ENCODE results near the gene PXT1.
"Not testable (repeated sequence)": the region's sequence is repeated elsewhere in the genome, so short reads cannot be mapped to it uniquely, and the experiment has no call there.

PXT1 gene

GRCh38 chr6:36443471-36444428, 1.1 kb upstream of the PXT1 start:
- no peak for DNase-seq (ENCODE audit: low read depth)

DNA sequence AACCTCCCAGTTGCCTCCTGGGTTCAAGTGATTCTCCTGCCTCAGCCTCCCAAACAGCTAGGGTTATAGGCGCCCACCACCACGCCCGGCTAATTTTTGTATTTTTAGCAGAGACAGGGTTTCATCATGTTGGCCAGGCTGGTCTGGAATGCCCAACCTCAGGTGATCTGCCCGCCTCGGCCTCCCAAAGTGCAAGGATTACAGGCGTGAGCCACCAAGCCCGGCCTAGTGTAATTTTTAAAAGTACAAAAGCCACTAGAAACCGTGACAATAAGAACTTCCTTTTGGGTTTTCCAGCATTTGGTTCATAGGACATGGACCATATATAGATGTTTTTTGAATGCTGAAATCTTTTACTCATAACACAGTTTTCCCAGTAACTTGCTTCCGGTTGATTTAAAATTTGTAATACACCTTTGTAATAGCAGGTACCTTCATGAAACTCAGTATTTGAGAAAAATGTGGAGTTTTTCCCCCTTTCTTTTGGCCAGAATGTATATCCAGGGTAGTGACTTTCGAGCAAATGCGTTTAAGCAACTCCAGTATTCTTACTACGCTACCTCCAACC, 467 bp downstream of the PXT1 start:
- DNase-seq (ENCODE audit: low read depth): no peak

GRCh38 chr6:36441307-36441894, 1.3 kb downstream of the PXT1 start:
- peak; percentile 99 for DNase-seq (ENCODE audit: low read depth)

DNA sequence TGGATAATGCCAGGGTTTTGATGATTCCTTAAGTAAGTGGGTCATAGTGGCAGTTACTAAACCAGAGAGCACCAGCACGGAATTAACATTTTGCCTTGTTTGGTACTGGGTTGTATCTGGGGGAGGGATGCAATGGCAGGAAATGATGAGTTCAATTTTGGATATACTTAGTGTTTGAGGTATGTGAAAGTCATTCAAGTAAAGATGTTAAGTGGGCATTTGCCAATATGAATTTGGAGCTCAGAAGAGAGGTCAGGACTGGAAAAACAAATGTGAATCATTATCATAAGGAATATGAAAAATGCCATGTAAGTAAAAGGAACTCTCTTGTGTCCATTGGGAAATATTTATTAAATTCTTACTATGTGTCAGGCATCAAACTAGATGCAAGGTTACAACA, 6.2 kb downstream of the PXT1 start:
- DNase-seq (ENCODE audit: low read depth): peak; percentile 77

DNA sequence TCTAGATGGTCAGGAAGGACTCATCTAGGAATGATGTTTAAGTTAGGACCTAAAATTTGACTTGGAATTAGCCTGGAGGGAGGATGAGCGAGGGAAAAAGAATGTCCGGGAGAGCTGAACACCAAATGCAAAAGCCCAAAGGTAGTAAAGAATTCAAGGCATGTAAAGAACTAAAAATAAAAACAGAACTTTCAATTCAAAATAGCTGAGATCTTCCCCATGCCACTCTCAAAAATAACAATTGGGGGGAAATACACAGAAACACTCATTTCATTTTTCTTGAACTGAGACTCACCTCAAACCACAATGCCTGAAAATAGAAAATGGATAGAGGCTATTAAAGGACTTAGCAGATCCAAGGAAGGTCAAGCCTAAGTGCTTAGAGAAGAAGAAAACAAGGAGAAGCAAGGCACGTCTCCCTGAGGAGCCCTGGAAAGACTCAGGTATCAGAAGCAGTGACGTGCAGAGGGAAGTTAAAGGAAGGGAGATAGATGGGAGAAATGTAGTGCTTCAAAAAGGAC, 10.4 kb downstream of the PXT1 start:
- peak; percentile 7 for DNase-seq (ENCODE audit: low read depth)

GRCh38 chr6:36431197-36431596, 11.5 kb downstream of the PXT1 start:
- no peak for DNase-seq (ENCODE audit: low read depth)

DNA sequence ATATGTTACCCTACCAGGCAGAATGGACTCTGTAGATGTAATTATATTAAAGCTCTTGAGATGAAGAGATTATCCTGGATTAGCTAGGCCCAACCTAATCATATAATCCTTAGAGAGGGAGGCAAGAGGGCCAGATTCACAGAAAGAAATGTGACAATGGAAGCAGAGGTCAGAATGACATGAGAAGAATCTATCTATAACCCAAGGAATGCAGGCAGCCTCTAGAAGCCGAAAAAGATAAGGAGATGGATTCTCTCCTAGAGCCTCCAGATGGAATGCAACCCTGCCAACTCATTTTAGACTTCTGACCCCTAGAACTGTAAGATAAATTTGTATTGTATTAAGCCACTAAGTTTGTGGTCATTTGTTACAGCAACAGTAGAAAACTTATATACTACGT, 12.3 kb downstream of the PXT1 start:
- DNase-seq (ENCODE audit: low read depth): no peak

DNA sequence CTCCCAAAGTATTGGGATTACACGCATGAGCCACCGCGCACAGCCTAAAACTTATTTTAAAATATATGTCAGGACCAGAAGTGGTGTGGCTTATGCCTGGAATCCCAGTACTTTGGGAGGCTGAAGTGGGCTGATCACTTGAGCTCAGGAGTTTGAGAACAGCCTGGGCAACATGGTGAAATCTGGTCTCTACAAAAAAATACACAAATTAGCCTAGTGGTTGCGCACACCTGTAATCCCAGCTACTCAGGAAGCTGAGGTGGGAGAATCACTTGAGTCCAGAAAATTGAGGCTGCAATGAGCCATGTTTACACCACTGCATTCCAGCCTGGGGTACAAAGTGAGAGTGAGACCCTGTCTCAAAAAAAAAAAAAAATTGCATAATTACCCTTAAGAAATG, 13.7 kb downstream of the PXT1 start:
- no peak for DNase-seq (ENCODE audit: low read depth)

- DNase-seq (ENCODE audit: low read depth): no peak
These were observed 16.0 kb downstream of the PXT1 start for GRCh38 chr6:36426622-36427021.

DNA sequence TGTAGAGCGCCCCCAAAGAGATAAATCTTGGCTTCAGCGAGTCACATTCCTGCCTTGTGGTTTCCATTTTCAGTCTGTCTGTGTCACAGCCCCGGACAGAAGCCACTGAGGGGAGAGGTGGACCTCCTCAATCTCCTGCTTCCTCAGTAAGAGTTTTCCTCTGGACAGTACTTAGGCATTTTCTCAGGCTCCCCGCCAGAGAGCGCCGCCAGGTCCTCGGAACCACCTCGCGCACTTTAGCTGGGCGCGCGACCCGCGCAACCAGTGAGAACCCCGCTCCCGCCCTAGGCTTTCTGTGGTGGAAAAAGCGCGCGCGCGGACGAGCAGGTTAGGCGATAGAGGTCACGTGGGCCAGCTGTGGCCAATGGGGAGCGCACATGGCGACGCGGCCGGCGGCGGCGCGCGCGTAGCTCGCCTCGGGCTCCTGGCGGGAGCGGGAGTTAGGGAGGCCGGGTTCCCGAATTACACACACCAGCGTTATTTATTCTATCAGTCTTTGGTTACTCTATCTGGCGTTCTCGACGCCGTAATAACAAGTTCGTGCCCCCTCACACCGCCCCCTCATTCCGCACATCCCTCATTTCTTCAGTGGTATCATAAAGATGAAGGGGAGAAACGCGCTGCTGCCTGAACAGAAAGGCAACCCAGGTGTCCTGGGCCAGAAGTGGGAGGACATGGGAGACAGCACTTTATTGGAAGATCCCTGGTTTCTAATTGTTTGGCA, 19.4 kb downstream of the PXT1 start:
- DNase-seq (ENCODE audit: low read depth): peak; percentile 95

DNA sequence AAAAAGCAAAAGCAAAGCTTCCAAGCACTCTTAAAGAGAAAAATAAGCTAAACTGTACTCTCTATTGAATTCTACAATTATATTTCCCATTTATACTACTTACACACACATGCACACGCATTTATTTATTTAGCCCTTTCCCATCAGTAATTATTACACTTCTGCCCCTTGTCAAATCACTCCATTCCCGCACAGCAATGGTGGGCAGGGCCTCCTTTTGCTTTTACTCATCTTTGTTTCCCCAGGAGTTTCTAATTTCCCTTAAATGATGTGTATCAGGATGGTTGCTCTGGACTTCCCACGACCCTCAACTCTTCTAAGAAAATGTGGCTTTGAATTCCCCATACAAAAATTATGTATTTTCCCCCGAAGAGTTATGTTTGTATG, 19.9 kb downstream of the PXT1 start:
- no peak for DNase-seq (ENCODE audit: low read depth)

- peak; percentile 34 for DNase-seq (ENCODE audit: low read depth)
These were observed 23.3 kb downstream of the PXT1 start for GRCh38 chr6:36419310-36419709.

DNA sequence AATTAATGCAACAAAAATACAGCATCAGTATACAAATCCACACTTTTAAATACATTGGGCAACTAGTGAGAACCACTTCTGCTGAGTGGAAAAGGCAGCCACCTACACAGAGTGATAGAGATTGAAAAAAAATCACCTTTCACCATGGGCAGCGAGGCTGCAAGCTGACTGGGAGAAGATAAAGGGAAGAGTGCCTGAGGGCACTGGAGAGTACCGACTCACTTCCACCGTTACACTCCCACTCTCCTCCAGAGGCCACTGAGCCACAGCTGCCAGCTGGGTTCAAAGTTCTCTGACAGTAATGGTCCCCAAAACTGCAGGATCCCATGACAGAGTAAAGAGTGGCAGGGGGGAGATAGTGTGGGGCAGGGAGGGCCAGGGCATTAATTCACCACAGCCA, 24.1 kb downstream of the PXT1 start:
- DNase-seq (ENCODE audit: low read depth): no peak

DNA sequence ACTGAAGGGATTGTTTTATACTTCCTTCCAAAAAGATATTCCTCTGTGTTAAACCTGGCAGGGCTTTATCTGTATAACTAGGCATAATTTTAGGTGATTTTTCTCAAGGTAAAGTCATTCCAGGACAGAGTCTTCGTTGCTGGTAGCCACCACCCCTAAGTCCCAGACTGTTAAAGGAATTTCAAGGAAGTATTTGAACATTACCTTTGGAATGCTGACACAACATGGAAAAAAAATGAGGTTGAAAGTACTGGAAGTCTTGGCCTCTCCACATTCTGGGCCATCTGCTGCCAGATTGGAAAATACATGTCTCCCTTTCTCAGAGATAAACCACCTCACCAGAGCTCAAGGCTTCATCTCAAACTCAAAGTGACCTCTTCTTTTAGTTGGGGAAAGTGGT, 28.2 kb downstream of the PXT1 start:
- DNase-seq (ENCODE audit: low read depth): no peak

- DNase-seq (ENCODE audit: low read depth): no peak
These were observed 28.9 kb downstream of the PXT1 start for GRCh38 chr6:36413489-36414480.

DNA sequence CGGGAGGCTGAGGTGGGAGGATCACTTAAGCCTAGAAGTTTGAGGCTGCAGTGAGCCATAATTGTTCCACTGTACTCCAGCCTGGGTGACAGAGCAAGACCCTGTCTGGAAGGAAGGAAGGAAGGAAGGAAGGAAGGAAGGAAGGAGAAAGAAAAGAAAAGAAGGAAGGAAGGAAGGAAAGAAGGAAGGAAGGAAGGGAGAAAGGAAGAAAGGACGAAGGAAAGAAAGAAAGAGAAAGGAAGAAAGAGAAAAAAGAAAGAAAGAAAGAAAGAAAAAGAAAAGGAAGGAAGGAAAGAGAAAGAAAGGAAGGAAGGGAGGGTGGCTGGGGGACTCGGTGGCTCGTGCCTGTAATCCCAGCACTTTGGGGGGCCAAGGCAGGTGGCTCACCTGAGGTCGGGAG, 32.9 kb downstream of the PXT1 start:
- DNase-seq (ENCODE audit: low read depth): not testable (repeated sequence)

- DNase-seq (ENCODE audit: low read depth): no peak
These were observed 38.5 kb downstream of the PXT1 start for GRCh38 chr6:36404164-36404563.

- no peak for DNase-seq (ENCODE audit: low read depth)
These were observed 40.2 kb downstream of the PXT1 start for GRCh38 chr6:36402481-36402880.

DNA sequence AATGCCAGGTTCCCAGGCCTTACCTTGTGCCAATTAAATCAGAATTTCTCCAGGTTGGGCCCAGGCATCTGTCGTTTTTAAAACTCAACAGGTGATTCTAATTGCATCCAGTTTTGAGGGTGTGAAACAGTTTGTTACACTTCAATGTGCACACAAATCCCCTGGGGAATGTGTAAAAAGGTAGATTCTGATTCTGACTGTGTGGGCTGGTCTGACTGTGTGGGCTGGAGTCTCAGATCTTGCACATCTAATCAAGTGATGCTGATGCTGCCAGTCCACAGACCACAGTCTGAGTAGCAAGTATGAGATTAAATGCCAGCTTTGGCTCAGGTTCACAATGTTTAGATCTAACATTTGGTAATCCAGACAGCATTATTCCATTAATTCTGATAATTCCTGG, 42.7 kb downstream of the PXT1 start:
- no peak for DNase-seq (ENCODE audit: low read depth)

DNA sequence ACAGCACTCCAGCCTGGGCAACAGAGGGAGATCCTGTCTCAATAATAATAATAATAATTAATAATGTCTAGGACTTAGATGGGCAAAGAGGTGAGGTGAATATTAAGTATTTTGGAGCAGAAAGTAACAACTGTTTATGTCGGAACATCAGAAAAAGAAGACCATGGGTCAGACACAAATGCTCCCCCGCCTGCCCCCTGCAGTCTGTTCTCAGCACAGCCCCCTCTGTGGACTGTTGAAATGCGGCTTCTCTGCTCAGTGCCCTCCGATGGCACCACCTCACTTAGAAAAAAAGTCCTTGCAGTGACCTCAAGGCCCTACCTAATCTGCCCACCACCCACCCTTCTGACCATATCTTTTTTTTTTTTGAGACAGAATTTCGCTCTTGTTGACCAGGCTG, 50.0 kb downstream of the PXT1 start:
- DNase-seq (ENCODE audit: low read depth): no peak

DNA sequence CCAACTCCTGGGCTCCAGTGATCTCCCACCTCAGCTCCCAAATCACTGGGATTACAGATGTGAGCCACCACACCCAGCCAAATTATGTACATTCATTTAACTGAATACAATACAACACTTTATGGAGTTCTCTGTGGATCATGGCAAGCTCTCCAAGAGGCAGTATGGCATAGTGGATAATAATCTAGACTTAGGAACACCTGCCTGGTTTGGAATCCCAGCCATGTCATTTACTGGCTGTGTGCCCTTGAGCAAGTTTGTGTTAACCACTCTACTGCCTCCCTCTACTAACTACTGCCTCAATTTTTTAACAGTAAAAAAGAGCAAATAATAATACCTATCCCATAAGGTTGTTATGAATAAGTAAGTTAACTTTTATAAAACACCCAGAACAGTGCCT, 53.3 kb downstream of the PXT1 start:
- no peak for DNase-seq (ENCODE audit: low read depth)
